Fibroblast of skin of abdomen (primary cell): ENCODE data around the gene P2RX5.

Experiments used
- DNase-seq: peaks from one replicate; pipeline ENCODE4 v3.0.0-alpha.2; 2013

P2RX5 gene

DNA sequence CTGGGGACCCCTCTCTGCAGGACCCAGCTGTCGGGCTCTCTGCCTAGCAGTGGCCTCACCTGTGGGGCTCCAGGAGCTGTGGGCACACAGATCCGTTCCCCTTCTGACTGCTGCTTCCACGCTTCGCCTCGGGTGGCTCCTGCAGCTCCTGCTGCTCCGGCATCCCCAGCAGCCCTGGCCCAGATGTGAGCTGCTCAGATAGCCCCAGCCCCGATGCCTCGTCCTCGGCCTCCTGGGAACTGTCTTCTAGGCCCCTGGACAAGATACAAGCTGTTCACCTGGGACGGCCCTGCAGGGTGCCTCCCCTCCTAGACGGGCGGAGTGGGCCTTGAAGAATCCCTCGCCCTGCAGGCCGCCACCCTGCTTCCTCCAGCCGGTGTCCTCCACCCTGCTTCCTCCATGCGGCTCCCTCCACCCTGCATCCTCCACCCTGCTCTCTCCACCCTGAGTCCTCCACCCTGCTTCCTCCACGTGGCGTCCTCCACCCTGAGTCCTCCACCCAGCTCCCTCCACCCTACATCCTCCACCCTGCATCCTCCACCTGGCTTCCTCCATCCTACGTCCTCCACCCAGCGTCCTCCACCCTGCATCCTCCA lies 16.3 kb downstream of the P2RX5 start:
- DNase-seq: no peak

DNA sequence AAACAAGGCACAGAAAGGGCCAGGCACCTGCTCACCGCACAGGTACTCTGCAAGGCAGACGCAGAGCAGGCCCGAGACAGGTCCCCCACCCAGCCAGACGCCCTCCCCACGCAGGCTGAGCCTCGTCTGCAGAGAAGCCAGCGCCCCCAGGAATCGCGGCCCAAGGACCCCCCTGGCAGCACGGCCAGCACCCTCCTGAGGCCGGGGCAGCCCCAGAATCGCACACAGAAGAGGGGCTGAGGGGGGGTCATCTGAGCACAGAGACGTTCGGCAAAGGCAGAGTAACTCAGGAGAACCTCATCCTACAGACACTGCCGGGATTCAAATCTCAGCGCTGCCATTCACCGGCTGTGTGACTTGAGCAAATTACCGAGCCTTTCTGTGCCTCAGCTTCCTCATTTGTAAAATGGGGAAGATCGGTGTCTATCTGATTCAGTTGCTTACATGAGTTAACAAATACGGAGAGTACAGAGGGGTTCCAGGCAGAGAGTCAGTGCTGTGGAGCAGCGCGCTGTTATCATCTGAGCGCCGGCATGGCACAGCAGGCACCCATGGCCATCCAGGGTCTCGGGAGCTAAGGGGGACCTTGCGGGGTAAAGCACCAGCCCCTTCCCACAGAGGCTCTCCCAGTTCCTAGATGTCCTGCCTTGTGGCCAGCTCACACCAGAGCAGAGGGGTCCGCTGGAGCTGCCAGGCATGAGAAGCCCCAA lies 17.0 kb downstream of the P2RX5 start:
- no peak for DNase-seq

DNA sequence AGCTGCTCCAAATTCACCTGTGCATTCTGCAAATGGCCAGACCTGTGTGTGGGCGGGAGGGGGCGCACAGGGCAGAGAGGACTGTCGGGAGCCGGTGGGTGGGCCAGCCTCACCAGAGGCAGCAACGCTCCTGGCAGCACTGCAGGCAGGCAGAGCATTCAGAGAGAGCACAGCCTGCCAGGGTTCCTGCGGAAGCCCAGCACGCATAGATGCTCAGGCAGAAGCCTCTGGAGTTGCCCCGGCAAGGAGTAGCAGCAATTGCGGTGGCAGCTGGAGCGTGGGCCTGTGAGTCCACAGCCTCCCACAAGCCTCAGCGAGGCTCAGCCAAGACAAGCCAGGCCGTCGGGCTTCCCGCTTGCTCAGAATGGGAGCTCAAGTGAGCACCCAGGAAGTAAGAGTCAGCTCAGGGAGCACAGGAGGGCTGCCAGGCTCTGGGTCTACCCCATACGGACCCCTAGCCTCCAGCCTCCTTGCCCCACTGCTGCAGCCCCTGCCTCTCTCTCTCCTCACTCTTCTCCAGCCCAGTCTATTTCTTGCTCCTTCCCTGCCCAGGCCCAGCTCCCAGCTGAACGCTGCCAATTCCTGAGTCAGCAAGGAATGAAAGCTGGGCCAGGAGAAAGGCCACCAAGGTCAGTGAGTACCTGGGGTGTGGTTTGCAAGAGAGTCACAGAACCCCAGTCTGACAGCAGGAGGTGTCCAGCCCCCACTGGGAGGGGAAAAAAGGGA lies 17.7 kb downstream of the P2RX5 start:
- no peak for DNase-seq

DNA sequence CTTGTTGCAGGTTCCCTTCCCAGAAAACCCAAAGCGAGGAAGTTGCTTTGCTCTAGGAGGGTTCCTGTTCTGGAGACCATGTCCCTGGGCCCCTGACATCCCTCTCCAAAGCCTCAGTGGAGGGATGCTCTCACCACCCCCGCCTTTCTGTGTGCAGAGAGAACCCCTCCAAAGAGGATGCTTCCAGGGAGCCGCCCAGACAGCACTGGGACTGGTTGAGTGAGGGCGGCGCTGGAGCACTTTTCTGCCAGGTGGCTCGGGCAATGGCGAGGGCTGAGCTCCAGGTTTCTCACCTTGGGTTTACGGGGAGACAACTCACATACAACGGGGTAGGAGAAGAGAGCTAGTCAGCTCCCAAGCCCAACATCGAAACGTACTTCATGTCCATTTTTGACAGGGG lies 20.1 kb downstream of the P2RX5 start:
- no peak for DNase-seq

DNA sequence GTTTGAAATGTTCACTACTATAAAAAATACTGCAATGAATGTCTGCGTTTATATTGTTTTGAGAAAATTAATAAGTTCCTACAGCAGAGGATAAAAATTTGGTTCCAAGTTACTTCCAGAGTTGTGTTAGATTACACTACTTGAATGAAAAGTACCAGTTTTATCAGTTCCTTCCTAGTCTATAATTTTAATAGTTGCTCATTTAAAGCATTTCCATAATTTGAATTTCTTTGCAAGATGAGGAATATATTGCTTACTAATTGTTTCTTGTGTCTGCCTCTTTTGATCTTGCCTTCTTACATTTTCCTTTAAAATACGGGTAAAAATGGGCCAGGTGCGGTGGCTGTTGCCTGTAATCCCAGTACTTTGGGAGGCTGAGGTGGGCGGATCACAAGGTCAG lies 23.4 kb downstream of the P2RX5 start:
- no peak for DNase-seq

DNA sequence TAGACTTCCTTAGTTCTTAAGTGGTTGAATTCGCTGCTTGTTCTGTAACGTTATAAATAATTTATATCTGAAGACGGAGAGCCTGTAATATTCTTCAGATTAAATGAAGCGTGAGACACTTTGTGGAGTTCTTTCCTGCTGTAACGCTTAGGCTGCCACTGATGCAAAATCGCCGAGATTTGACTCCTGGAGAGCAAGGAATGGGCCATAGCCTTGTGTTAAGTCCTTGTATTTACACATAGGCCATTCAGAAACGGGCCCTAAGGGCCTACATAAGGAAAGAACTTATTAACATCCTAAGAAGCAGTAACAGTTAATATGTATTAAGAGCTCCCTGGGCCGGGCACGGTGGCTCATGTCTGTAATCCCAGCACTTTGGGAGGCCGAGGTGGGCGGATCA lies 26.4 kb downstream of the P2RX5 start:
- DNase-seq: no peak

DNA sequence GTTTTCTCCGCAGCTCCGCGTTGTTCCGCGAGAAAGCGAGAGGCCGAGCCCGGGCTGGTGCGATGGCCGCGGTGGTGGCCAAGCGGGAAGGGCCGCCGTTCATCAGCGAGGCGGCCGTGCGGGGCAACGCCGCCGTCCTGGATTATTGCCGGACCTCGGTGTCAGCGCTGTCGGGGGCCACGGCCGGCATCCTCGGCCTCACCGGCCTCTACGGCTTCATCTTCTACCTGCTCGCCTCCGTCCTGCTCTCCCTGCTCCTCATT lies 26.9 kb downstream of the P2RX5 start:
- no peak for DNase-seq

DNA sequence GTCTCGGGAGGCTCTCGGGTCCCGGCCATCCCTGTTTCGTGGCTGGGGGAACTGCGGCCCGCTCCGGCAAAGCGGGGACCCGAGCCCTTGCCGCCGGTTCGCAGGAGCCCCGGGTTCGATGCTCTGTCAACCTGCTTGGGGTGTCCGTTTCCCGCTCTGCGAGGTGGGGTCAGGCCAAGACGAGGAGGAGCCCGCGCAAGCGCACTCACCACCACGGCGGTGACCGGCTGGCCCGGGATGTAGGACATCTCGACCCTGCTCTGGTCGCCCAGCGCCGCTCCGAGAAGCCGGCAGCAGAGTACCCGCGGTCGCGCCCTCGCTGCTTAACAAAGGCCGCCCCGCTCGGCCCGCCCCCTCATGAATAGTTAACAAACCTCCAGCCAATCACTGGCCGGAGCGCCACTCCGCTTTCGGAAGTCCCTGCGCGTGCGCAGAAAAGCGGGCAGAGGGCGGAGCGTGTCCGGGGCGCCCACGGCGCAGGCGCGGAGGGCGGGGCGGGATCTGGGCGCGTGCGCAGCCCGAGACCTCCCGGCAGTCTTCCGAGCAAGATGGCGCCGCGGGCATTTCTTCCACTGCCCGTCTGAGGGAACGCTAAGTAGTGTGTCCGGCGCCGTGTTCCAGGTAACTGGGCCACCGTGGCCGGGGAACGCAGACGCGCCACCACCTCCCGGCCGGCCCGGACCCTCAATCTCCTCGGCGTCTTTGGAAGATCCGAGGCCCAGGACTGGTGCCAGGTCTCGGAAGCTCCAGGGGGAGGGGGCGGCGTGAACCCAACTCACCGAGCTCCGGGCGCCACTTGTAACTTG lies 27.5 kb downstream of the P2RX5 start, which contains the start of the genes EMC6 and TAX1BP3:
EMC6 (plus strand) TSS at position 534 of the 806 bp plus-strand sequence. CDS start 335 bp downstream, outside the sequence.
TAX1BP3 (minus strand) TSS at position 300 of the 806 bp plus-strand sequence; CDS start at position 248, 52 bp downstream.
- DNase-seq: peak; percentile 97

DNA sequence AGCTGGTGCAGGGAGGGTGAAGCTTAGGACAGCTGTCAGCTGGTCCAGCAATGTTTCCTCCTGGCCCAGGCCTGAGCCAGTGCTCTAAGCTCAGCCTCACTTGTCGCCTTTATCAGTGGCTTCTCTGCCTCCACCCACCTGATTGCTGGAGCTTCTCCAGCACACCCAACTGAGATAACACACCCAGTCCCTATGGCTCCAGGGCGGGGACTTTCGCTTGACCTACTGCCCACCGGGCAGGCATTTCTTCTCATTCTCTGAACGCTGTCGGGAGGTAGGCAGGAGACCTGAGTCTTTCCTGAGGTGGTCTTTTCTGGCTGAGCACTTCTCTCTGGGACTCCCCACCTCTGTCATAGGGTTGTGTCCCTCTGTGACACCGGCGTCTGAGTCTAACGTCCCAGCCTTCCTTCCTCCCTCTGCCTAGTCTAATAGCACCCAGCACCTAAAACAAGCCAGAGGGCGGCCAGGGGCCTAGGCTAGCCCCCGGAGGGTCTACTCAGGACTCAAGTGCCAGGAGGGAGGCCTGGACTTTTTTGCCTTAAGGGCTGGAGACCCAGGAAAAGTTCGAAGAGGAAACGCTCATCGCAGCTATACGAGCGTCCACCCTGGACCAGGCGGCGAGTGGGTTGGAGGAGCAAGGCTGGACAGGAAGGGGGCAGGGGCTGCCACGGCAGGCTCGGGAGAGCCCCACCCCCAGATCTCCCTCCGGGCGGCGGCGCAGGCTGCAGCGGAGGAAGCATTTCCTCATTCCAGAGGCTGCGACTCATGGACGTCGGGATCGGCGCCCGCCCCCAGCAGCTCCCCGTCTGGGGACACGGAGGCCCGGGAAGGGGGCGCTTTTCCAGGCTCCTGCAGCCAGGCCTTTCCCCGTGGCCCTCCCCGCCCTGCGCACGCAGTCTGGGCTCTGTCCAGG lies 28.3 kb downstream of the P2RX5 start:
- peak; percentile 95 for DNase-seq

DNA sequence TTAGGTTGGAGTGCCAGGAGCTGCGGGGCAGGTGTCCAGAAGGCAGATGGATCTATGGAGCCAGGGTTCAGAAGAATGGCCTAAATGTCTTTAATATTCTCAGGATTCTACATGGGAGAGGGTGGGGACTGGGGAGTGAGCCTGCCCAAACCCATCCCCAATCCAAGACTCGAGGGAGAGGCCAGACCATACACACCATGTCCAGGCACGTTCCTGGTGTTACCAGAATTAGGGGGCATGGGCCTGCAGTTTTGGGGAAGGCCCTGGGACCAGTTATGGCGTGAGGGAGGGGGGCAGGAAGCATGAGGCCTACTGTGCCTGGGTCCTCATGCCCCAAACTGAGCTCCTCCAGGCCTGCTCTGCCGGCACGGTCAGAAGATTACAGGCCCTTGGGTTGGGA lies 29.4 kb downstream of the P2RX5 start:
- no peak for DNase-seq

DNA sequence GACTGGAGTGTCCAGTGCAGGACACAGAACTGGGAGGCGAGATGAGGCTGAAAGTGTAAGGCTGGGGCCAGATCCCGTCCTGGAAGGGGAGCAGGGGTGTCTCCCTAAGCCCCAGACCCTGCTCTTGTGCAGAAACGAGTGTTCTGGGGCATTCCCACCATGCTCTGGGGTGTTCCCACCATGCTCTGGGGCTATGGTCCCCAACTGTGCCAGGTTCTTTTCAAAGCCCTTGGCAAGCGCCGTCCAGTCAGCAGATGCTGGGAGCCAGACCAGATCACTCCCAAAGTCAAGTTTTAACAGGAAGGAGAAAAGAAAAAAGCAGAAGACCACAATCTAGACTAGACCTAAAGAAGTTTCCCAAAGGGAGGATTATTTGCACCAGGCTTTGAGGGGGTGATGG lies 30.1 kb downstream of the P2RX5 start:
- no peak for DNase-seq

DNA sequence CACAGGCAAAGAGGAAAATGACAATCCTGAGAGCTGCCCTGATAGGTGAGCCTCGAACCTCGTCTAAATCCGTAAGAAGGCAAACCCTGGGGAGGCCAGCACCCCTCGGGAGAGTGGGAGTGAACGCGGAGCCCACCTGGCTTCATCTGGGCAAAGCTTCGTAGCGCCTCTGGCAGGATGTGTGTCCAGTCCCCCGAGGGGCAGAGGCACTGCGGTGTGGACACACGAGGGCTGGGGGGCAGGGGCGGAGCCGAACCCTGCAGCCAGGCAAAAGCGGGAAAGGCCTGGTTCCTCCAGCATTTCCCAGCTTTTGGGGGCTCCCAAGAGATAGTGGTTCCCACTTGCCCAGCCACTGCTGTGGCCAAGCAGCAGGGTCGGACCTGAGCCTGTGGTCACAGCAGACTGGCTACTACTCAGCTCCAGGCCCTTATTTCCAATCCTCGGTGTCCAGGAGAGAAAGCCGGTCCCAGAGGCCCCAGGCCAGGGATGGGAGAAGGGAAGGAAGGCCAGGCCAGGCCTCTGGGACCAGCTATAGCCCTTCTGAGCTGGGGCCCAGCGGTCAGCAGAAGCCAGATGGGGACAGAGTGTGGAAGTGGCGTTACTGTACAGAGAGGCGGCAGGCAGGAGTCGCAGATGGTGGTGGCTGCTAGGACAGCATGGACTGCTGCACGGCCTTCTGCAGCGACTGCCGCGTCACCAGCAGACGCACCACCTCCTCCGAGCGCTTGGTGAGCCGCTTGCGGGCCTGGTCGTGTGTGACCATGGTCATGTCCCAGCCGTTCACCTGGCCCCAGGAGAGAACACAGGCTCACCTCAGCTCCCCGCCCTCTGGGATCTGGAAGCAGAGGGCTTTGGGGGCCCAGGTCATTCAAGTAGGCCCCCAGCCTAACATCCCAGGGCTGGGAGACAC lies 32.6 kb downstream of the P2RX5 start:
- no peak for DNase-seq

DNA sequence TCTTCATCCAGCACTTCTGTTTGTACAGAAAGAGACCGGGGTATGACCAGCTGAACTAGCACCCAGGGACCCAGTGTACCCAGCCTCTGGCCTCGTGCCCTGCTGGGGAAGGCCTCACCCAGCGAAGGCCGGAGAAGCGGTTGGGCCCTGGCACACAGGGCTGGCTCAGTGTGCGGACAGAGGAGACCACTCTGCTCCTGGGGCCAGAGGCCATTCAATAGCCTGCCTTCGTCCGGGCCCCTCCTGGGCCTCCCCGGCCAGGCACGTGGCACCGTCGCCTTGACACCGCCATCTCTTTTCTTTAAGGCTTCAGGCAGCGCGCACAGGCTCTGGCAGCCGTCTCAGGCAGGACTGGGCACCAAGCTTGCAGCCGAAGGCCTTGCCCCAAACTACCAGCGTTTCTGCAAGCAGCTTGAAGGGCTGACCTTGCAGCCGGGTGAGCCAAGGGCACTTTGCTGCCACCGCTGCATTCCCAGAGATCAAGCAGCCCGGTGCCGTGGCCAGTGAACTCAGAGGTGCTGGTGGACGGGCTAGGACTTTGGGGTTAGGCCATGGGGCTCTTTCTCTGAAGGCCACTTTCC lies 35.6 kb downstream of the P2RX5 start:
- DNase-seq: no peak

DNA sequence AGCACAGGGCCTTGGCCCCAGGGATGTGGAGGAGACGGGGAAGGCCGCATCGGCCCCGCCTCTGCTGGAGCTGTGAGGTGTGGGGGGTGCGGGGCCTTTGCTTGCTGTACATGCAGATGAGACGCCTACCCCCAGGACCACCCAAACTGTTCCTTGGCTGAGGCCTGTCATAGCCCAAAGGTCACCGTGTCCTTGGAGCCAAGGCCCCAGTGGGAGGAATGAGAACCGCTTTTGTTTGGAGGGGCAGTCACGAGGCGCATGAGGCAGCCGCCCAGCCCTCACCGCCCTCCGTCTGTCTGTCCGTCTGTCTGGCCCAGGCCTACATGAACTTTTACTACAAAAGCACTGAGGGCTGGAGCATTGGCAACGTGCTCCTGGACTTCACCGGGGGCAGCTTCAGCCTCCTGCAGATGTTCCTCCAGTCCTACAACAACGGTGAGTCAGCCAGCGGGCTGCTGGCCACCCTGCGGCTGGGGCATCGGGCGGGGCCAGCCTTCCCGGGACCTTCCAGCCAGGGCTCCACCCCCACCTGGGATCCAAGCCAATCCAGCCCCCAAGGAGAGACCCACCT lies 36.3 kb downstream of the P2RX5 start:
- peak; percentile 72 for DNase-seq

DNA sequence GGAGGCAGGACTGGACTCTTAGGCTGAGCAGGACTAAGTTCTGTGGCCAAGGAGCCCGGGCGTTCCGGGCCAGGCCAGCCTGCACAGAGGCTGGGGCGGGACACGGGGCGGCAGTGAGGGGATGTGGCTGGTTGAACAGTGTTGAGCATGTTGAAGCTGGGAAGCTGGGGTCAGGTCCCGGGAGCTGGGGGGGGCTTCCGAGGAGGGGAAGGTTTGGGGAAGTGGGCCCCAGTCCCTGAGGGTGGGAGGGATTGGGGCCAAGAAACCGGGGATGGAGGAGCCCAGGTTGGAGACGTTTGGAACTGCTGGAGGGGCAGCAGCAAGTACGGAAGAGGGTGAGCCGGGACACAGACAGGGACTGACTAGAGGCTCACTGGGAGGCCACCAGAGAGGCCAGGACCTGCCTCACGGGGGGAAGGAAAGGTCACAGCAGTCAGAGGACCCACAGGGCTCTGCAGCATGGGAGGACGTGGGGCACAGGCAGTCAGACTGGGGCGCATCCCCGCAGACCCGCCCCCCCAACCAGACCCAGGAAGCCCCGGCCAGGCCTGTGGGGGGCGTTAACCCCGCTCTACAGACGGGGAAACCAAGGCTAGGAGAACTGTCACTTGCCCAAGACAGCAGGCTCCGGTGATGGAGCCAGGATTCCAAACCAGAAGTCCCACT lies 37.0 kb downstream of the P2RX5 start:
- DNase-seq: no peak

DNA sequence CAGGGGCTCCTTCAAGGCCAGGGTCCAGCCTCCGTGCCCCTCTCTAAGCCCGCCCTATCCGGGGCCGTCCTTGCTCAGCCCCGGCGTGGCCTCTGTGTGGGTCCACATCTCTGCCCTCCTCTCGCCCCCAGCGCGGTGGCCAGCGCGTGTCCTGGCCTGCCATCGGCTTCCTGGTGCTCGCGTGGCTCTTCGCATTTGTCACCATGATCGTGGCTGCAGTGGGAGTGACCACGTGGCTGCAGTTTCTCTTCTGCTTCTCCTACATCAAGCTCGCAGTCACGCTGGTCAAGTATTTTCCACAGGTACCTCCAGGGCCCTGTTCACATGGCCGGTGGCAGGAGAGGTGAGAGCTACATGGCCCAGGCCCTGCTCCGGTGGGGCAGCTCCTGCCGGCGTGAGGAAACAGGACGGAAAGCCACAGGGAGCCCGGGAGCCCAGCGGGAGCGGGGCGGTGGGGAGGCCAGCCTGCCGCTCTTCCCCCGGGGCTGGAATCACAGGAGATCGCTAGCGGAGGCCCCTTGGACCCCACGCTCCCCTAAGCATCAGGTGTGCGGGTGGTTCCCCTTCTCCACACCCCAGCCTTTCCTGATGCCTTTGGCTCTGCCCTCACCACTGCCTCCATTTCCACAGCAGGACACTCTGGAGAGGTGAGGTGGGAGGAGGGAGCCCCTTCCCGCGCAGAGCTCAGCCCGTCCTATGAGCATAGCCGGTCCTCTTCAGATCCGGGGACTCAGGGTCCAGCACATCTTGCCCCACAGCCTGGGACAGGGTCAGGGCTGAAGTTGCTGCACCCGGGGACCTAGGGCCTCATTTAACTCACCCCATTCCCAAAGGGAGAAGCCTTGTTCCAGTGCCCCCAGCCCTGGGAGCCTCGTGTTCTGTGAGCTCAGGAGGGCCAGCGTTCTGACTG lies 37.8 kb downstream of the P2RX5 start:
- no peak for DNase-seq

DNA sequence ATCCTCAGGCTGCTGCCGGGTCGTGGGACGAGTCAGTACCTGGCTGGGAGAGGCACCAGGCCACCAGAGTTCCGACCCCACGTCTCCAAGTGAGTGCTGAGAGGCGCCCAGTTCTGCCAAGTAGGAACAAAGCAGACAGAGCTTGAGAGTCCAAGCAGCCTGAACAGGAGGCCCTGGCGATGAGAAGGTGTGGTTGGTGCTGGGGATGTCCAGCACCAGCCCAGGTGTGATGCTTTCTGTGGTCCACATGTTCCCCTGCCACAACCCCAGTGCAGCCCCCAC lies 38.4 kb downstream of the P2RX5 start:
- DNase-seq: no peak

DNA sequence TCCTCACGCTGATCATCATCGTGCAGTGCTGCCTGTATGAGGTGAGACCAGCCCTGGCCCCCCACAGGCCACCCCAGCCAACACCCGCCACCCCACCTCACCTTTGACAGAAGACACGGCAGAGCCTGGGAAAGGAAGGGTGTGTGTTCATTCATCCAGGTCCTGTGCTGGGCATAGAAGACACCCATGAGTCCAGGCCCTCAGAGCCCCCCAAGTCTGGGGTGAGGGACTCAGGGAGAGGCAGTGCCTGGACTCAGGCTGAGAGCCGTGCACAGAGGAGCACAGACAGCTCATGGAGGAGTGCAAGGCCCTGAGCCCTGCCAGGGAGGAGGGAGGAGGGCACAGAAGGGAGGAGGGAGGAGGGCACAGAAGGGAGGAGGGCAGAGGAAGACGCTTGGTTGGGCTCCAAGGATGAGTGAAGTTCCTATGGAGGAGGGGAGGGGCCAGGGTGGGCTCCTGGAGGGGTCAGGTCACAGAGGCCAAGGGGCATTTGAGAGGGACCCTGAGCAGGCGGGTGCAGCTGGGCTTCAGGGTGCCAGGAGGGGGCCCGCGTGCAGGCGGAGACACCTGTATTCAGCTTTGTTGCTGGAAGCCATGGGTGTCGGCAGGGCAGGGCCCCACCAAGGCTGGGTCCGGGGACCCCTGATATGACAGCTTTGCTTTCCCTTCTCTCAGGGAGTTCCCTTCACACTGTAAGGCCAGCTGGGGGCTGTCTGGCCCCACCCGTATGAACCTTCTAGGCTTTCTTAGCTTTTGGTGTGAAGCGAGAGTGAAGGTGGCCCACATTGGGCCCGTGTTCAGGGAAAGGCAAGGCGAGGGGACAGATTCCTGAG lies 39.0 kb downstream of the P2RX5 start:
- no peak for DNase-seq
